ENCODE measurements around the gene ANXA3. TPM values are rescaled to one million over a fixed set of nuclear protein-coding genes. Genes with fewer than 3 reads are reported as not detected.

ANXA3 gene
- total RNA-seq, 4 donors from 2014 or later, result 13.5 to 34.3 (median 21.2) TPM

DNA sequence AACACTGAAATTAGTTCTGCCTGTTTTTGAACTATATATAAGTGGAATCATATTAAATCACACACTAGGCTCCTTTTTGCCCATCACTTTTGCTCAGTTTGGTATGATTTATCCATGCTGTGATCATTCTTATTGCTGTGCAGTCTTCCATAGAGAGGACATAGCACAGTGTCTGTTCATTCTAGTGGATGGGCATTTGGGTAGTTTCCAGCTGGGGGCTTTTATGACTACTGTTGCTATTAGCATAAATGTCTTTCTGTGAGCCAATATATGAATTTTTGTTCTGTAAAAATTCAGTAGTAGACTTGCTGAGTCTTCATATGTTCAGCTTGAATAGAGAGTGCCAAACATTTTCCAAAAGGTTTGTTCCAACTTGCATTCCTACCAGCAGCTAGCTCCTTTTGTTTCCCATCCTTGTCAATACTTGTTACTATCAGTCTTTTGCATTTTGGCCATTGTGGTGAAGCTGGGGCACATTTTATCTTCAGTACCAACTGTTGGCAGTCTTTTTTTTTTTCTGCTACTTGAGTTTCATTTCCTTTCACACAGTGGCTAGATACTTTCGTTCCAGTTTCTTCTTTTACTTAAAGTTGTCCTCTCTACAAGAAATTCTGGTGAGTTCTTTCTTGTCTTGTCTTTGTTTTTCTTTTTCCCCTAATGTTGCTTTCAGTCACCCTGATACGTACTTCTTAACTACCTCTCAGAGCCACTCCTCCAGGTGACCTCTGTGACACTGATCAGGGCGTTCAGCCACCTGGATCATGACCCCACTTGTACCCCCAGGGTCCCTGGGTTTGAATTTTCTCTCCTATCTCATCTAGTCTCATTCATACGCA is 87.0 kb downstream of the ANXA3 start:
- H3K4me3 ChIP-seq (ENCODE audit: low read depth, poor library complexity, severe bottlenecking), result no peak overlapping the region
- no peak for DNase-seq (ENCODE audit: low spot score in 2 of 2)
- intact Hi-C loops (cut with DNase I; ENCODE audit: low total_unique reads), result no loop called here
- WGBS, 2 donors, result 50 to 59% methylated on average over 4 of the region's 4 CpGs
- TF ChIP-seq POLR2A (IDR thresholded peaks at IDR 0.05) (no peak), CTCF (IDR thresholded peaks at IDR 0.05) (no peak)

- no peak for DNase-seq (ENCODE audit: low spot score in 2 of 2)
- TF ChIP-seq CTCF (IDR thresholded peaks at IDR 0.05), result no peak
- no peak for TF ChIP-seq POLR2A (IDR thresholded peaks at IDR 0.05)
- 51 to 54% methylated on average over 1 of the region's 1 CpG for WGBS, 2 donors
- intact Hi-C loops (cut with DNase I; ENCODE audit: low total_unique reads), result no loop called here
- no peak overlapping the region for H3K4me3 ChIP-seq (ENCODE audit: low read depth, poor library complexity, severe bottlenecking)
Observed at GRCh38 chr4:78640714-78641113, 89.1 kb downstream of the ANXA3 start.

DNA sequence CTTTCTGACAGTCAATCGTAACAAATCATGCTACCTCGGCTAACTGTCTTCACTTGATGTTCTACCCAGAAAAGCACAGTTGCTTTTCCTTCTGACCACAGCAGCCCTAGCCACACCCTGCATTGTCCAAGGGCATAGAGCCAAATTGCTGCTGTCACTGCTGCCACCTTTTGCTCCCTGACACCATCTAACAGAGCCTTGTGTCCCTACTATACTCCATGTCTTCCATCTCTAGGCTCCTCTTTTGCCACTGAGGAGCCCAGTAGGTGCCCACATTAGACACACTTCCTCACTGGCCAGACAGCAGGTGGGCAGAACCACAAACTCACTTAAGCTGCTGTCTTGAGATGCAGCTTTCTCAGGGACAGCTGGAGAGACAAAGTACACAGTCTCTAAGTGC is 91.4 kb downstream of the ANXA3 start:
- H3K4me3 ChIP-seq (ENCODE audit: low read depth, poor library complexity, severe bottlenecking), result no peak overlapping the region
- WGBS, 2 donors, result 75 to 83% methylated on average over 2 of the region's 2 CpGs
- no peak for DNase-seq (ENCODE audit: low spot score in 2 of 2)
- intact Hi-C loops (cut with DNase I; ENCODE audit: low total_unique reads), result no loop called here
- TF ChIP-seq CTCF (IDR thresholded peaks at IDR 0.05) (no peak), POLR2A (IDR thresholded peaks at IDR 0.05) (no peak)

DNA sequence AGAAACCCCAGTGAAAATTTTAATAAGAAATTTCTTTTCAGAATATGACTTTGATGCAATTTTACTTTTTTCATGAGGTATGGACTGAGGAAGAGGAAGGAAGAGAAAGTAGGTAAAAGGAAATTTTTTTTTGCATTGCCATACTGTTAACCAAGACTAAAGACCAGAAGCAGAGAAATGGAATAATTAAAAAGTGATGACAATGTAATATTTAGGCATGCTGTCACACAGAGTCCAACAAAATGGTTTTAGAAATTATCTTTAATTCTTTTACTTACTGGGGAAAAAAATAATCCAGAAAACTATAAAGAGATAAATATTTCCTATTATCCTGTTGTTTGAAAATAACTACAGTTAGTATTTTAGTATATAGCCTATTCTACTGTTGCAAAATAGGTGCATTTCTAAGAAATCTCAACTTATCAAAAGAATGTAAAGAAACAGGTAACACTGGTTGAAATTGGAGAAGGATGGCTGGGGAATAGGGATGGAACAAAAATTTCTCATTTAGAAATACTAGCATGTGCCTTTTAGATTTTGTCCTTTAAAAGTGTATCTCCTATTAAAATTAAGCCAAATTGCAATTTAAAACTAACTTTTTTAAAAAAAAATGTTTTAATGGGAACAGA is 92.6 kb downstream of the ANXA3 start:
- no peak for DNase-seq (ENCODE audit: low spot score in 2 of 2)
- no peak overlapping the region for H3K4me3 ChIP-seq (ENCODE audit: low read depth, poor library complexity, severe bottlenecking)
- intact Hi-C loops (cut with DNase I; ENCODE audit: low total_unique reads), result no loop called here
- no peak for TF ChIP-seq POLR2A (IDR thresholded peaks at IDR 0.05)
- no peak for TF ChIP-seq CTCF (IDR thresholded peaks at IDR 0.05)

DNA sequence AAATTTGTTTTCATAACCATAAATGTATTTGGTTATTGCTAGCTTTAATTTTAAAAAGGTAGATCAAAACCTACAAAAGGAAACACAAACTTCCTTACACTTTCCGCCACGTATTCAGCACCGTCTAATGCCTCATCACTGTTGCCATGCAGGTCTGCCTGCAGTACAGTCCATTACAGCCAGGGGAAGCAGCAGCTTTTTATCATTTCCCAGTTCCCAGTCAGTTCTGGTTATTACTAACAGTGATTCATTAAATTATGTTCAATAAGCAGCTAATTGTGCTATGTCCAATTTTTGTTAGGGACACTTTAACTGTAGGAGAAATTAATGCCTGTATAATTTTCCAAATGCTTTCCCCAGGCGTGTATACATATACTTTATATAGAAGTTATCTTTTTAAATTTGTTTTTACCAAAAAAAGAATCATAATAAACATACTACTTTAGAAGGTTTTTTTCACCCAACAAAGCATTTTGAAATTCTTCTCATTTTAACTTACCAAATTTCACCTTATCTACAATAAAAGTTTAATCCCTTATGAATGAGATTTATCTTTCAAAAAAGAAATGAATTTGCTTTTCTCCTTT is 93.3 kb downstream of the ANXA3 start:
- intact Hi-C loops (cut with DNase I; ENCODE audit: low total_unique reads), result no loop called here
- H3K4me3 ChIP-seq (ENCODE audit: low read depth, poor library complexity, severe bottlenecking), result no peak overlapping the region
- TF ChIP-seq CTCF (IDR thresholded peaks at IDR 0.05) (peak in 2 of 3 donors; percentile 42 to 77), POLR2A (IDR thresholded peaks at IDR 0.05) (no peak)
- 20 to 26% methylated on average over 4 of the region's 4 CpGs for WGBS, 2 donors
- DNase-seq (ENCODE audit: low spot score in 2 of 2), result peak; percentile 60 to 87
